HG02571 (cell line): Measurements from ENCODE around the gene SPPL3.
"Not testable (repeated sequence)": the region's sequence is repeated elsewhere in the genome, so short reads cannot be mapped to it uniquely, and the experiment has no call there.

ENCODE experiments used
- ATAC-seq: cut with Tn5 transposase; IDR thresholded peaks from one replicate; pipeline ENCODE4 v1.9.1; 2021; ENCODE audit warnings: mild to moderate bottlenecking, moderate library complexity; ENCODE audit not compliant: unreplicated experiment

Gene SPPL3

DNA sequence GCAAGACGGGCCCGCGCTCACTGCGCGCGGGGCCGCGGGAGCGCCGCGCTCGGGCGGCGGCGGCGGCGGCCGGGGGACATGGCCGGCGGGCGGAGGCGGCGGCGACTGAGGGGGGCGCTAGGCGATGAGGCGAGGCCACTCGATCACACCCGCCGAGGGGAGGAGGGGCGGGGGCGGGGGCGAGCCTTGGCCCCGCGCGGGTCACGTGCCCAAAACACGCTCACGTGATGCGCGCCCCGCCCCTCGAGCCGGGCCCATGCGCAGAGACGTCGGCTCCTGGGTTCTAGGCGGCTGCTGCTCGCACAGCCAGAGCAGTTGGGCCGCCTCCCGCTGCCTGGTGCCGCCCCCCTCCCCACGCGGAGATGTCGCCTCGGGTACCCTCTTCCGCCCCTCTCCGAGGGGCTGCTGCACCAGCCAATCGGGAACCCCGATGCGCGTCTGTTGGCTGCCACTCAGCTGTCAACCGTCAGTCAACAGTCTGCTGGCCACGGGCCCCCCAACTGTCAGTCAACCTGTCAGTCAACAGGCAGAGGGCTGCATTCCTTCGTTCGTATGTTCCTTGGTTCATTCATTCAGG, at the start of gene SPPL3:
SPPL3 (minus strand) TSS at position 162 of the 577 bp plus-strand sequence. CDS start 491 bp downstream, outside the sequence.
- peak; percentile 67 for ATAC-seq

DNA sequence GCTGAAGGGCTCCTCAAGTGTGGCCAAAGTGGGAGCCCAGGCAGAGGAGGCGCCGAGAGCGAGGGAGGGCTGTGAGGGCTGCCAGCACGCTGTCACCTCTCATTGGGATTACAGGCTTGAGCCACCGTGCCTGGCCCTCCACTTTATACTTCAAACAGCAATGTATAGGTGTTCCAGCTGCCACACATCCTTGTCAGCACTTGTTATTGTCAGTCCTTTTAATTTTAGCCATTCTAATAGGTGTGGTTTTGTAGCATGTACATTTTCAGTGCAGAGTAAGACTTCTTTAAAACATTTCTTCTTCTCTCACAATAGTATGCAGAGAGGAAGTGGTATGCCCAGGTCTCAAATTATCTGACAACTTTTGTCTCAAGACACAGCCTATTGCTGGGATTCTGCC, 46.6 kb upstream of the SPPL3 start:
- ATAC-seq: no peak

DNA sequence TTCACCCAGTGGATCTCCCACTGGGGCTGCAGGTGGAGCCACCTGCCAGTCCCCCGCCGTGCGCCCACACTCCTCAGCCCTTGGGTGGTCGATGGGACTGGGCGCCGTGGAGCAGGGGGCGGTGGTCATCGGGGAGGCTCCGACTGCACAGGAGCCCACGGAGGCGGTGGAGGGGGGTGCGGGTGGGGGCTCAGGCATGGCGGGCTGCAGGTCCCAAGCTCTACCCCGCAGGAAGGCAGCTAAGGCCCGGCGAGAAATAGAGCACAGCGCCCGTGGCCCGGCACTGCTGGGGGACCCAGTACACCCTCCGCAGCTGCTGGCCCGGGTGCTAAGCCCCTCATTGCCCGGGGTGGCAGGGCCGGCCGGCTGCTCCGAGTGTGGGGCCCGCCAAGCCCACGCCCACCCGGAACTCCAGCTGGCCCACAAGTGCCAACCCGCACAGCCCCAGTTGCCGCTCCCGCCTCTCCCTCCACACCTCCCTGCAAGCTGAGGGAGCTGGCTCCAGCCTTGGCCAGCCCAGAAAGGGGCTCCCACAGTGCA, 46.2 kb upstream of the SPPL3 start:
- ATAC-seq: not testable (repeated sequence)

- not testable (repeated sequence) for ATAC-seq
Observed at GRCh38 chr12:120945516-120945915, 41.4 kb upstream of the SPPL3 start.

GRCh38 chr12:120944645-120945217, 40.6 kb upstream of the SPPL3 start:
- ATAC-seq: no peak

DNA sequence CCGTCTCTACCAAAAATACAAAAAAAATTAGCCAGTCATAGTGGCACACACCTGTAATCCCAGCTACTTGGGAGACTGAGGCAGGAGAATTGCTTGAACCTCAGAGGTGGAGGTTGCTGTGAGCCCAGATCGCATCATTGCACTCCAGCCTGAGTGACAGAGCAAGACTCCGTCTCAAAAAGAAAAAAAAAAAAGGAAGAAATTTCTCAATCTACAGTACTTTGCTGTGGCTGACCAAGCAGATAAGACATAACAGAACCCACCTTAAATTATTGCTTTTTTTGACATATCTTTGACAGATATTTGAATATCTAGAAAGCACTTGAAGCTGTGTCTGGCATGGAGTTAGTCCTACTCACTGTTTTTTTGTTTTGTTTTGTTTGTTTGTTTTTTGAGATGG, 39.3 kb upstream of the SPPL3 start:
- no peak for ATAC-seq

DNA sequence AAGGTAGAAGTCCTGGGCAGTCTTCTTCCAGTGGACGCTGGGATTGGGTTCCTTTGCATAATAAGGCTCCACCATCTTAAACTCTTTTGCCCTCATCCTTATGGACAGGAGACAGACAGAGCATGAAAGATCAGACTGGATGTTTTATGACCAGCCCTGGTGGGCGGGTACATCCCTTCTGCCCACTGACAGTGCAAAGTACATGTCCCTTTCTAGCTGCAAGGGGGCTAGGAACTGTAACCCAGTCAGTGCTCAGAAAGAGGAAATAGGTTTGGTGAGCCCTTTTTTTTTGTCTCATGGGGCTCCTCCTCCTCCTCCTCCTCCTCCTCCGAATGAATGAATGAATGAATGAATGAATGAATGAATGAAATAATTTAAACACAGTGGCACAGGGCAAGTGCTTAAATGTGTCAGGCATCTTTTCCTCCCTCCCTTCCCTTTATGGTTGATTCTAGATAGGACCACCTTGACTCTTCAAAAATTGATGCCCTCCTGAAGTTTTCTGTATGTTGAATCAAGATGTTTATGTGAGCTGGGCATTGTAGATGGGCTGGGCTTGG, 37.8 kb upstream of the SPPL3 start:
- no peak for ATAC-seq

GRCh38 chr12:120941412-120941811, 37.3 kb upstream of the SPPL3 start:
- no peak for ATAC-seq

DNA sequence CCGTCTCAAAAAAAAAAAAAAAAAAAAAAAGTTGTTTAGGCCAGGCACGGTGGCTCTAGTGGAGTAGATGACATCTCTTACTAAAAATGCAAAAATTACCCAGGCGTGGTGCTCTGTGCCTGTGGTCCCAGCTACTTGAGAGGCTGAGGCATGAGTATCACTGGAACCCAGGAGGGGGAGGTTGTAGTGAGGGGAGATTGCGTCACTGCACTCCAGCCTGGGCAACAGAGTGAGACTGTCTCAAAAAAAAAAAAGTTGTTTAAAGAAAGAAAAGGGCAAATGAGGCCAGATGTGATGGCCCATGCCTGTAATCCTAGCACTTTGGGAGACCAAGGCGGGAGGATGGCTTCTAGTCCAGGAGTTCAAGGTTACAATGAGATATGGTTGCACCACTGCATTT, 36.6 kb upstream of the SPPL3 start:
- no peak for ATAC-seq

GRCh38 chr12:120940006-120940405, 35.8 kb upstream of the SPPL3 start:
- ATAC-seq: no peak

DNA sequence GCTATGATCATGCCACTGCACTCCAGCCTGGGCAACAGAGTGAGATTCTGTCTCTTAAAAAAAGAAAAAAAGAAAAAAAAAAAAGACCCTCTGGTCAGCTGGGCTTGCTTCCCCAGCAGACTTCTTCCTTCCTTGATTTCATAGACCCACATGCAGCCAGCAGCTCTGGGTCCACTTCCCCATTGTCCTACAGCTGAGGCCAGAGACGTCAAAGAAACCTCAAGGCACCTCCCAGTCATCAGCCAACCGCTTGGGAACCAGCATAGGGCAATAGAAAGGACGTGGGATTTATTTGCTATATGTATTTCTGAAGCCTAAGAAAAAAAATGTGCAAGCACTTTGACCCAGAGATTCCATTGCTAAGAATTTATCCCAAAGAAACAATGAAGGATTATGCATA, 35.4 kb upstream of the SPPL3 start:
- ATAC-seq: no peak

GRCh38 chr12:120938496-120938895, 34.3 kb upstream of the SPPL3 start:
- no peak for ATAC-seq

- no peak for ATAC-seq
Observed at GRCh38 chr12:120936197-120936596, 32.0 kb upstream of the SPPL3 start.

DNA sequence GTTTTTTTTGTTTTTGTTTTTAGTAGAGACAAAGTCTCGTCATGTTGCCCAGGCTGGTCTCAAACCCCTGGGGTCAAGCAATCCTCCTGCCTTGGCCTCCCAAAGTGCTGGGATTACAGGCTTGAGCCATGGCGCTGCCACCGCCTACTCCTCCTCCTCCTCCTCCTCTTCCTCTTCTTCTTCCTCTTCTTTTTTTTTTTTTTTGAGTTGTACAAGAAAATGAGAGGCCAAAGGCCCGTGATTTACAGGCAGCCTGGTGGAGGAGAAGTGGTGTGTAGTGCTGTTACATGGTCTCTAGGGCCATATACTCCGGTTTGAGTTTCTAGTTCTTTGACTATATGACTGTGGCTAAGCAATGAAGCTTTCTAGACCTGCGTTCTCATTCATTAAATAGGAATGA, 29.6 kb upstream of the SPPL3 start:
- no peak for ATAC-seq

DNA sequence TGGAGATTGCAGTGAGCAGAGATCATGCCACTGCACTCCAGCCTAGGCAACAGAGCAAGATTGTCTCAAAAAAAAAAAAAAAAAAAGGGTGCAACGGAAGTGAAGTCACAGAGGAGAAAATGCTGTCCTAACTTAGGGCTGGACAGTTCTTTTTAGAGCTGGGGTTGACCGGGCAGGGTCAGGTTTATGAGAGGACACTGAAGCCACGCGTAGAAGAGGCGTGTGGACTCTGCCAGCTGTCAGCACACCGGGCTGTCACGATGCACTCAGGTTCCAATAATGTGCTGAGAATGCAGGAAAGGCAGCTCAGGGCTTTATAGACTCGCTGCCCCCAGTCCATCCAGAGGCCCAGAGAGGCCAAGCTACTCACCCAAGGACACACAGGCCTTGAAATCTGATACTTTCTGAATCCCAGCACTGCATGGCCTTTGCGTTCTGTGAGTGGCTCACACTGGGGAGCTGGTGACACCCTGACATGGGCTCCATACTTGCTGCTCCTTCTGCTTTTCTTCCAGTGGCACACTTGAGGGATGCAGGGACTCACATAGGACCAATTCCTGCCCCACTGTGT, 28.9 kb upstream of the SPPL3 start:
- ATAC-seq: no peak

DNA sequence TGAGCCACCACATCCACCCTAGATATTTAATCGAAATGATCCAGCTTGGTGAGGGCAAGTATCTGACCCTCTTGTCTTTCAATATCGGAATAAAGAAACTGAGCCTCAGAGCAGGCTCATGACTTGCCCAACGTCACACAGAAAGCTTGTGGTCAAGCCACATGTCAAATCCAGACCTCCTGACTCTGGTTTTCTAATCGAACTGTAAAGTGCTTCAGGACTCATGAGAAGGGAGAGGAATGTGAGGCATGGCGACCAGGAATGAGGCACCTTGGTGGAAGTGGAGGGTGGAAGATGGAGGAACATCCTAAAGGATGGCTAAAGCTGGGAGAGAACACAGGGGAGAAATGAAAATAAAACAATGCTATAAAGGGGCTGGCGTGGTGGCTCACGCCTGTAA, 27.9 kb upstream of the SPPL3 start:
- no peak for ATAC-seq

- no peak for ATAC-seq
Observed at GRCh38 chr12:120930032-120930431, 25.9 kb upstream of the SPPL3 start.

GRCh38 chr12:120928864-120929652, 24.9 kb upstream of the SPPL3 start:
- ATAC-seq: no peak

DNA sequence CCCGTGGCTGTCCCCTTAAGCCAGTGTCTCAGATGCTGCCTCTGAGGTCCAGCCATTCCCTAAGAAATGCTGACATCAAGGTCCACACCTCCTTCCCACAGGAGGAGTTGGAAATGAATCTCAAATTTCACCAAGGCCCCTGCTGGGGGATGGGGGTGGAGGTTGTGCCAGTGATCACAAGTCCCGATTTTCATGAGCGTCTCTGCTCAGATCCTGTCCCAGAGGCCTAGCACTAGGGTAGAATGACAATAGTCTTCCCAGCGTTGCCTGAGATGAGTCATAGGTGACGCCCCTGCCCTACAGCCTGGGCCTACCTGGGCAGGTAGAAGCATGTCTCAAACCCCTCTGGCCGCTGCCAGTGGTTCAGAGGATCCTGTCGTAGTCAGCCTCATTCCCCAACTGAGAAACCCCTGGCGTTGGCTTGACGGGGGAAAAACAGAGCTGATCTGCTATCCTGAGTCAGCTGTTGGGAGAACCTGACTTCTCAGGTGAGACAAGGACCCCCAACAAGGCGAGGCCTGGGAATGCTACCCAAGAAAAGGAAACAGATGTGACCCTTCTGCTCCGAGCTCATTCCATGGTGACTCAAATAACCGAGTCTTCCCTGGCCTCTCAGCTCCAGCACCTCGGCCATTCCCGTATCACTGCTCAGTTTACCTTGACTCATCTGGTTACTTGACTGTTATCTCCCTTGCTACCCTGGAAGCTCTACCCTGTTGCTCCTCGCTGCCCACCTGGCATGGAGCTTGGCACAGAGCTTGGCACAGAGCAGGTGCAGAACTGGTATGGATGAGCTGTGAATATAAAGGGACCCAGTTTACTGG, 21.8 kb upstream of the SPPL3 start:
- ATAC-seq: no peak

- ATAC-seq: no peak
Observed at GRCh38 chr12:120922279-120922678, 18.1 kb upstream of the SPPL3 start.
